Psoas muscle (tissue), 8 donors: Measurements from ENCODE around the gene C11orf54. TPM values are rescaled to one million over a fixed set of nuclear protein-coding genes. Genes with fewer than 3 reads are reported as not detected.

Source experiments
- ATAC-seq, 4 donors: fragments of 200-7000 bp; cut with Tn5 transposase; one replicate each; pipeline ENCODE4 v1.9.1; 2020; ENCODE audit warnings: moderate library complexity in 3 of 4, mild to moderate bottlenecking in 2 of 4
- DNase-seq, 2 donors: peaks; one replicate each; pipeline ENCODE4 v3.0.0-alpha.2; 2020
- H3K27ac ChIP-seq: fragments of 200-600 bp; one replicate; pipeline ENCODE4 v1.8.0; 2022
- H3K27me3 ChIP-seq, 3 donors: fragments of 200-600 bp in 1 of 3; one replicate each; pipeline versions ENCODE4 v1.6.1 to v1.8.0; 2013 to 2022; ENCODE audit warnings: low read length in 2 of 3, mild to moderate bottlenecking in 2 of 3, moderate library complexity in 1 of 3; ENCODE audit not compliant: insufficient read depth in 3 of 3
- H3K36me3 ChIP-seq, 2 donors: fragments of 200-600 bp in 1 of 2; one replicate each; pipeline versions ENCODE4 v1.6.1 to v1.8.0; 2013 to 2022; ENCODE audit warnings: low read depth in 1 of 2, mild to moderate bottlenecking in 1 of 2, moderate library complexity in 1 of 2; ENCODE audit not compliant: insufficient read depth in 1 of 2
- H3K4me1 ChIP-seq: fragments of 200-600 bp; one replicate; pipeline ENCODE4 v1.8.0; 2022
- H3K4me3 ChIP-seq: fragments of 200-600 bp; one replicate; pipeline ENCODE4 v1.8.0; 2022; ENCODE audit warnings: mild to moderate bottlenecking
- H3K9me3 ChIP-seq: fragments of 200-600 bp; one replicate; pipeline ENCODE4 v1.8.0; 2022
- CTCF ChIP-seq: fragments of 200-600 bp; IDR thresholded peaks from one replicate; pipeline ENCODE4 v1.8.0; 2022; ENCODE audit warnings: antibody characterized with exemption
- WGBS, 3 donors: extraction: QIAGEN DNeasy Blood & Tissue Kit; methylation state at CpG; one replicate each; pipeline versions ENCODE4 v1.1.6 to v1.1.7; 2013; 5-methylcytosine and 5-hydroxymethylcytosine counted together
- intact Hi-C, 2 donors: fragments of 100-400 bp; cut with DNase I; formaldehyde crosslinking; loops; one replicate each; pipeline versions ENCODE4 v1.11.0 to v1.14.2; 2022
- polyA plus RNA-seq, 3 donors: library from polyadenylated mRNA; stranded (reverse); fragments of 200-250 nt; gene quantifications; one replicate each; pipeline ENCODE4 v1.2.3, GENCODE V29; 2013
- total RNA-seq, 4 donors: library from RNA; stranded (reverse); fragmentation: NEBNext Ultra II Directional in 2 of 4; extraction: Animal tissue kit (Norgen Biotek cat#: 25700) in 2 of 4; gene quantifications; one replicate each; pipeline versions ENCODE4 v1.2.1 to v1.2.4, GENCODE V29; 2021 to 2023
- donor health status: healthy with polysubstance abuse.
- donor health status: DM: no; HTN: no; CAD: no; lungs with moderate emphysema.
- donor health status: Bipolar disorder and iron deficiency.
- donor health status: healthy.
- donor health status: DM: yes; HTN: yes; CAD: no.
- donor health status: DM: no; HTN: no; CAD: no.
- donor health status: DM: no; HTN: no; CAD: no.
- donor health status: DM: yes; HTN: yes; CAD: no.

The C11orf54 gene
- total and polyA plus RNA-seq, 7 donors = 17.6 to 60.6 (median 26.2) TPM

DNA sequence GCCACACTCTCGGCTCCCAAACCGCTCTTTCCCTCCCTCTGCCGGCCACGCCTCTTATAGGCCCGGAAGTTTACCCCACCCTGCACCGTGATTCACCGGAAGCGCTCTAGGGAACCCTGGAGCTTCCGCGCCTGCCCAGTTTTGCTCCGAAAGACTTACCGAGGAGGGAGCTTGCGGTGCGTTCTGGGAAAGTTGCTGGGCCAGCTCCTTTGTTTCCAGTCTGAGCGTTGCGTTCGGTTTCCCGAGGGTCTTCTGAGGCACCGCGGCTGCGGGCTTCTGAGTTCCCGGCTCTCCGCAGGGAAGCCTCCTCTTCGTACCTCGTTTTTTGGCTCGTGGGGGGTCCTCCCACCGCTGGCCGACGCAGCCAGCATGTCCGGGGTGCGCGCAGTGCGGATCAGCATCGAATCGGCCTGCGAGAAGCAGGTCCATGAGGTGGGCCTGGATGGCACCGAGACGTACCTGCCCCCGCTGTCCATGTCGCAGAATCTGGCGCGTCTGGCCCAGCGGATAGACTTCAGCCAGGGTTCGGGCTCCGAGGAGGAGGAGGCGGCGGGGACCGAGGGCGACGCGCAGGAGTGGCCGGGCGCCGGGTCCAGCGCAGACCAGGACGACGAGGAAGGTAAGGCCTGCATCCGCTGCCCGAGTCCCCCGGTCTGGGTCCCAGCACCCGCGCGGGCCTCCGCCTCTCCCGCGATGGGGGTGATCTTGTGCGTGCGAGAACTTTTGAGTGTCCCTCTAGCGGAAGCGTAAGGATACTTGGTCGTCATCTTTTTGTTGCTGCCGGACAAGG lies 42.9 kb downstream of the C11orf54 start, which contains the start of gene MED17:
TSS of gene MED17 (plus strand) at position 138 of the 790 bp plus-strand sequence. CDS start at position 370, 232 bp downstream.
- peaks cover 0 to 21% of the 10 kb centered on the region in 2 donors for H3K36me3 ChIP-seq
- no peaks in the 10 kb centered on the region for H3K27me3 ChIP-seq
- intact Hi-C loops = loop anchor here (2.0 to 5.0 kb wide), 2 partner anchors 42 to 44 kb away; partner anchors contain the start of genes C11orf54 (in 2 of the 2) and TAF1D (in 2 of the 2)
- no peaks in the 10 kb centered on the region for H3K9me3 ChIP-seq
- DNase-seq = peak; percentile 91 to 95
- WGBS, 3 donors = 0% methylated on average over 64 to 72 of the region's 72 CpGs
- peak within 1 kb of the TSS; percentile 88 for H3K27ac ChIP-seq
- H3K4me3 ChIP-seq = peak within 1 kb of the TSS; percentile 94
- H3K4me1 ChIP-seq = peaks cover 33% of the 10 kb centered on the region
- ATAC-seq = peak; percentile 99 to 100 (median 100)
- TF ChIP-seq CTCF = peak; percentile 41

- intact Hi-C loops = loop anchor here (2.0 to 5.0 kb wide), 2 partner anchors 43 to 44 kb away; partner anchors contain the start of genes C11orf54 (in 2 of the 2) and TAF1D (in 2 of the 2)
- Histone ChIP-seq H3K4me1 (peaks cover 33% of the 10 kb centered on the region), H3K27me3 (no peaks in the 10 kb centered on the region), H3K27ac (peak overlapping the region; percentile 88), H3K36me3 (peaks cover 0 to 26% of the 10 kb centered on the region in 2 donors), H3K9me3 (no peaks in the 10 kb centered on the region), H3K4me3 (peak overlapping the region; percentile 94)
- 1% methylated on average over 13 of the region's 13 CpGs for WGBS, 3 donors
- DNase-seq (no peak), ATAC-seq (peak in 2 of 4 donors; percentile 1 to 7)
- TF ChIP-seq CTCF = no peak
These were observed 43.5 kb downstream of the C11orf54 start for GRCh38 chr11:93784935-93785360.

GRCh38 chr11:93791493-93791892 lies 50.0 kb downstream of the C11orf54 start:
- no peak for TF ChIP-seq CTCF
- Histone ChIP-seq H3K4me1 (peaks cover 14% of the 10 kb centered on the region), H3K27ac (no peak overlapping the region), H3K9me3 (no peaks in the 10 kb centered on the region), H3K36me3 (peaks cover 13 to 92% of the 10 kb centered on the region in 2 donors), H3K27me3 (no peaks in the 10 kb centered on the region), H3K4me3 (no peak overlapping the region)
- intact Hi-C loops = loop anchor here in 1 of 2 donors (5.0 to 10.0 kb wide), 3 partner anchors 94 to 1173 kb away; no protein-coding TSS in a partner anchor
- no peak for ATAC-seq
- DNase-seq = no peak
- 86 to 92% (median 90%) methylated on average over 5 of the region's 5 CpGs for WGBS, 3 donors

- H3K27ac ChIP-seq = no peak overlapping the region
- ATAC-seq (no peak), DNase-seq (no peak)
- H3K9me3 ChIP-seq = no peaks in the 10 kb centered on the region
- H3K27me3 ChIP-seq = no peaks in the 10 kb centered on the region
- WGBS, 3 donors = 91 to 96% (median 92%) methylated on average over 6 of the region's 6 CpGs
- TF ChIP-seq CTCF = no peak
- peaks cover 10 to 100% of the 10 kb centered on the region in 2 donors for H3K36me3 ChIP-seq
- intact Hi-C loops = loop anchor here (5.0 to 10.0 kb wide), 3 partner anchors 39 to 1168 kb away; no protein-coding TSS in a partner anchor
- no peaks in the 10 kb centered on the region for H3K4me1 ChIP-seq
- no peak overlapping the region for H3K4me3 ChIP-seq
These were observed 55.2 kb downstream of the C11orf54 start for GRCh38 chr11:93796441-93797231.
